ENCODE results near the gene HPS4.
A peak's percentile ranks its signal among the peaks of the same experiment; 100 is the strongest.

The HPS4 gene

DNA sequence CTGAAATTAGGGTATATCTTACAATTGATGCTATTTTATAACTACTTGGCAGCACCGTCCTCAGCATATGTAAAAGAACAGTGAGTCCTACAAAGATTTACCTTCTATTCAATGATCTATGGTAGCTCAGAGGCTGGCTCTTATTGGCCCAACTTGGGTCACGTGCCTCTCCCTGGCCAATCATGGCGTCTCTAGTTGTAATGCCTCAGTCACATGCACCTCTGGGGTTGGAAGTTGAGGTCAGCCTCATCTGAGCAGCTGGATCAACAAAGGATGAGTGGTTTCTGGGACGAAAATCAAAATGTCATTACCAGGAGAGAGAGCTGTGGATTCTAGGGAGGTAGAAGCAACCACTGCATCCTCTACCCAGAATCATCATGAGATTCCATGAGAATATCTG lies 77.5 kb downstream of the HPS4 start:
- Histone ChIP-seq H3K9me3 (ENCODE audit: insufficient read depth, low read length, severe bottlenecking) (no peaks in the 10 kb centered on the region), H3K9ac (ENCODE audit: low read depth, low read length) (no peak overlapping the region), H3K27me3 (ENCODE audit: insufficient read depth, low read length, poor library complexity) (peaks cover 13% of the 10 kb centered on the region), H2AFZ (ENCODE audit: low read depth, low read length) (no peak overlapping the region), H4K20me1 (ENCODE audit: insufficient read depth, low read length) (no peaks in the 10 kb centered on the region), H3K4me3 (ENCODE audit: low read depth in 1 of 2, low read length in 2 of 2) (no peak overlapping the region), H3K36me3 (ENCODE audit: insufficient read depth, low read length) (no peaks in the 10 kb centered on the region), H3K27ac (ENCODE audit: low read length) (no peak overlapping the region), H3K4me1 (ENCODE audit: insufficient read depth, low read length) (no peaks in the 10 kb centered on the region), H3K4me2 (ENCODE audit: insufficient read depth, low read length) (no peak overlapping the region), H3K79me2 (ENCODE audit: insufficient read depth, low read length) (no peaks in the 10 kb centered on the region)
- ATAC-seq (ENCODE audit: insufficient read depth, low read depth) (peak; percentile 49; the same call in 1 of the 3 replicates), DNase-seq (no peak)
- TF ChIP-seq EZH2 (IDR thresholded peaks at IDR 0.05; ENCODE audit: borderline replicate concordance, low read depth, low read length, severe bottlenecking) = no peak
- TF ChIP-seq, protein P1, sequence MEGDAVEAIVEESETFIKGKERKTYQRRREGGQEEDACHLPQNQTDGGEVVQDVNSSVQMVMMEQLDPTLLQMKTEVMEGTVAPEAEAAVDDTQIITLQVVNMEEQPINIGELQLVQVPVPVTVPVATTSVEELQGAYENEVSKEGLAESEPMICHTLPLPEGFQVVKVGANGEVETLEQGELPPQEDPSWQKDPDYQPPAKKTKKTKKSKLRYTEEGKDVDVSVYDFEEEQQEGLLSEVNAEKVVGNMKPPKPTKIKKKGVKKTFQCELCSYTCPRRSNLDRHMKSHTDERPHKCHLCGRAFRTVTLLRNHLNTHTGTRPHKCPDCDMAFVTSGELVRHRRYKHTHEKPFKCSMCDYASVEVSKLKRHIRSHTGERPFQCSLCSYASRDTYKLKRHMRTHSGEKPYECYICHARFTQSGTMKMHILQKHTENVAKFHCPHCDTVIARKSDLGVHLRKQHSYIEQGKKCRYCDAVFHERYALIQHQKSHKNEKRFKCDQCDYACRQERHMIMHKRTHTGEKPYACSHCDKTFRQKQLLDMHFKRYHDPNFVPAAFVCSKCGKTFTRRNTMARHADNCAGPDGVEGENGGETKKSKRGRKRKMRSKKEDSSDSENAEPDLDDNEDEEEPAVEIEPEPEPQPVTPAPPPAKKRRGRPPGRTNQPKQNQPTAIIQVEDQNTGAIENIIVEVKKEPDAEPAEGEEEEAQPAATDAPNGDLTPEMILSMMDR (IDR thresholded peaks at IDR 0.05; ENCODE audit: borderline replicate concordance, extremely low read depth, low read length, poor library complexity, severe bottlenecking) = no peak

DNA sequence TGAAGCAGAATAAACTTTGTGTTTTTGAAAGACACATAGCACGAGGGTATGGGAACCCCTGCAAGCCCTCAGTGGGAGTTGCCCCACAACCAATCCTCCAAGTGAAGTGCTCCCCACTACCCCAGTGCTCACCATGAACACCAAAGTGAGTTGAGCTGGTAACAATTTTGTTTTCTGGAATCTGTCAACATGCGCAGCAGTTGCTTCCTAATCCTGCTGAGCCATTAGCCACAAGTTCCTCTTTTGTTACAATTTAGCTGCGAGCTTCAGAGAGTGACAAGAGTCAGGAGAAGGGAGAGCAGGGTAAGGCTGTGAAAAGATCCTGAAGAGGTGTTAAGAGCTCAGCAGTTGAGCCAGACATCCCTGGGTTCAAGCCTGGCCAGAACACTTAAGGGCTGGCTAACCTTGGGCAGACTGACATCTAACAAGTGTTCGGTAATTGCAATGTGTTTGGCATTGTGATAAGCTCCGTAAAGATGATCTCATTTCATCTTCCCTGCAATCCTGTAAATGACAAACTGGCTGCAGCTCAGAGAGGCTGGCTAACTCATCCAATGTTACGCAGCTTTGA lies 78.6 kb downstream of the HPS4 start:
- Histone ChIP-seq H3K27ac (ENCODE audit: low read length) (no peak overlapping the region), H2AFZ (ENCODE audit: low read depth, low read length) (no peak overlapping the region), H3K9ac (ENCODE audit: low read depth, low read length) (no peak overlapping the region), H3K36me3 (ENCODE audit: insufficient read depth, low read length) (no peaks in the 10 kb centered on the region), H3K9me3 (ENCODE audit: insufficient read depth, low read length, severe bottlenecking) (no peaks in the 10 kb centered on the region), H3K4me3 (ENCODE audit: low read depth in 1 of 2, low read length in 2 of 2) (no peak overlapping the region), H4K20me1 (ENCODE audit: insufficient read depth, low read length) (no peaks in the 10 kb centered on the region), H3K79me2 (ENCODE audit: insufficient read depth, low read length) (no peaks in the 10 kb centered on the region), H3K4me1 (ENCODE audit: insufficient read depth, low read length) (no peaks in the 10 kb centered on the region), H3K27me3 (ENCODE audit: insufficient read depth, low read length, poor library complexity) (peaks cover 13% of the 10 kb centered on the region), H3K4me2 (ENCODE audit: insufficient read depth, low read length) (no peak overlapping the region)
- DNase-seq = no peak
- TF ChIP-seq, protein P1 (IDR thresholded peaks at IDR 0.05; ENCODE audit: borderline replicate concordance, extremely low read depth, low read length, poor library complexity, severe bottlenecking) = no peak
- no peak for TF ChIP-seq EZH2 (IDR thresholded peaks at IDR 0.05; ENCODE audit: borderline replicate concordance, low read depth, low read length, severe bottlenecking)
- no peak for ATAC-seq (ENCODE audit: insufficient read depth, low read depth)

DNA sequence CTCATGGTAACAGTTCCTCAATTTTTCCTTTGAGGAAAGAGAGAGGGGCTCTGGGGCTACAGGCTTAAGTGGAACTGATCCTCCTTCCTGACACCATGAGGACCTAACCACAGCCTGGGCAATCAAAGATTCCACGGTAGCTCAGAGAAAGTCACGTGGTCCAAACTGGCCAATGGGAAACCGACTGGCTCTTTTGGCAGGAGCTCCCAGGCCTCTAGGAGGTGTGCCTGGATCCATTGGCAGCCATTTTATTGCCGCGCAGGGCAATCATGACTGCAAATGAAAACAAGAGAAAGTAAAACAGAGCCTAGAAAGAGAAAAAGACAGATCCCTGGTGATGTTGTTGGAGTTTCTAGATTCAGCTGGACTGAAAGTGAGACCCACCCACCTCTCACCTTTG lies 81.9 kb downstream of the HPS4 start:
- TF ChIP-seq, protein P1 (IDR thresholded peaks at IDR 0.05; ENCODE audit: borderline replicate concordance, extremely low read depth, low read length, poor library complexity, severe bottlenecking) = no peak
- no peak for TF ChIP-seq EZH2 (IDR thresholded peaks at IDR 0.05; ENCODE audit: borderline replicate concordance, low read depth, low read length, severe bottlenecking)
- Histone ChIP-seq H3K79me2 (ENCODE audit: insufficient read depth, low read length) (no peaks in the 10 kb centered on the region), H3K4me1 (ENCODE audit: insufficient read depth, low read length) (no peaks in the 10 kb centered on the region), H3K9me3 (ENCODE audit: insufficient read depth, low read length, severe bottlenecking) (no peaks in the 10 kb centered on the region), H3K36me3 (ENCODE audit: insufficient read depth, low read length) (no peaks in the 10 kb centered on the region), H3K27ac (ENCODE audit: low read length) (no peak overlapping the region), H3K4me3 (ENCODE audit: low read depth in 1 of 2, low read length in 2 of 2) (no peak overlapping the region), H3K4me2 (ENCODE audit: insufficient read depth, low read length) (no peak overlapping the region), H3K9ac (ENCODE audit: low read depth, low read length) (no peak overlapping the region), H4K20me1 (ENCODE audit: insufficient read depth, low read length) (no peaks in the 10 kb centered on the region), H3K27me3 (ENCODE audit: insufficient read depth, low read length, poor library complexity) (peaks cover 15% of the 10 kb centered on the region), H2AFZ (ENCODE audit: low read depth, low read length) (no peak overlapping the region)
- DNase-seq (peak; percentile 7), ATAC-seq (ENCODE audit: insufficient read depth, low read depth) (no peak)
